ENCODE data around the gene ZBTB33.

ZBTB33 gene

DNA sequence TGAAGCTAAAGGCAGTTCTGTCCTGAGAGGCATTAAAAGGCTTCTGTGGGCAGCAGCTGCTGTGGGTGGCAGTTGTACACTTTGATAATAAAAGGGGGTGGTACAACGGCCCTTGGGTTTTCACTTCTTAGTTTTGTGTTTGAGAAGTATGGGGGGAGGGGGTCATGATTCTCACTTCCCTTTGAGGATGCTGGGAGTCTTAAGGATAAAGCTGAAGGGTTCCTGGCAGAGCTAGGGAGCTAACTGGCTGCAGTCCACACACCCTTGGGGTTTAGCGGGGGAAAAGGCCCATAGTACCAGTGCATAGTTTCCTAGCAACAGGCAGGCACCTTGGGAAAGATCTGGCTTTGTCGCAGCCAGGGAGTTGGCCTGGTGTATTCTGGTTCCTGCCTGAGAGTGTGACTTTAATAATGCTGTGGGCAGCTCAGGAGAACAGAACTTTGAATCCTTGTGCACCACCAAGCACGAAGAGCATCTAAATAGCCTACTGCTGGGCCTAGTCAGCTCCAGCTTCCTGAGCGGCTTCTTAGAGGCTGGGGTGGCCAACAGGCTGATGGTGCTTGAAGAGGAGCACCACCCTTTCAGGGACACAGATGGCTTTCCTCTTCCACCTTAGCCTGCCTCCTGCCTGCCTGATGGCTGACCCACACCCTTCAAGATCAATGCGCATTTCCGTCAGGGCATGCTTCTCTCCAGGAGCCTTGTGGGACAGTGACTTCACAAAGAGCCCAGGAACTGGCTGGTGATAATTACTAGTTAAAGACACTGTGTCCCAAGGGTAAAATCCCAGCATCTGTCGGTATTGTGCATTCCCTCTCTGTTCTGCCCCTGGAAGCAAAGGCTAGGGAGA, 12.5 kb downstream of the ZBTB33 start:
- no peak for DNase-seq (ENCODE audit: low read depth)

DNA sequence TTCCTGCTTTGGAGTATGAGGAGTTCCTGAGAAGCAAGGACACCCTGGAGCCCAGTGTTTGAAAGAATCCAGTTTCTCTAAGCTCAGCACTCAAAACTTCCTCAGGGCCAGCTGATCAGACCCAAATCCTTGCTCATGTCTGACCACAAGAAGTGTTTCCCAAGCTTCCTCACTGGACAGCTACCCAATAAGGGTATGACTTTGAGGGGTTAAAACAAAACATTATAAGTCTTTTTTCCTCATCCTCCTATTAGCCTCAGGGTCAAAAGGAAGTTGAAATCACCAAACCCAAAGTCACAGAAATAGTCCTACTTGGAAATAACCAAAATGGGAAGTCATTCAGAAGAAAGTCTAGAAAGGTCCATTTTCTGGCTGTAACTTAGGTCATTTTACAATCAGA, 13.7 kb downstream of the ZBTB33 start:
- DNase-seq (ENCODE audit: low read depth): no peak

DNA sequence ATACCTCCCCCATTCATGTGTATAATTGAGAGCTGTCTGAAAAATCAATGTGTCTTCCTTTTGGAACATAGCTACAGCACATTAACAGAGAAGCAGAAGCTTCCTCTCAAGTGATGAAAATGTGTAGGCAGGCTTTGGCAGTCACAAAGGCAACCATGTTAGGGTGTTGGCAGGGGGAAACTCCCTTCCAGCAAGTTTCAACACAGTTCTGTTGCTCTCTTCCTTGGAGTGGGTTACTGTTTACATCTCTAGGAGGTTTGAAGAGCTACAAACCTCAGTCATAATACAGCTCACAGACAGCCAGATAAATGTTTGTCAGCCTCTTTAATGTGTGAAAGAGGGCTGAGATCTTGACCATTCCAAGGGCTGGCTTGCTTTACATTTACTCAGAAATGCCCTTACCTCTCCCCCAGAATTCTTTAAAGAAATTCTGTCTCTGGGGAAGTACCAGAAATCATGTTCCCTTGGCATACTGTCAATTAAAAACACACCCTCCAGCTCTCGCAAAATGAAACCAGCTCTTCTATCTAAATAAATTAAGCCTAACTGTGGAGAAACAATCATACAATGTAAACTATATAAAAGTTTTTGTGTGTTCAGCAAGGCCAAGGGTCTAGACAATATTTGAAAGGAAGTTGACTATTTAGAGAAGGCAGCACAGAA, 18.9 kb downstream of the ZBTB33 start:
- peak; percentile 31 for DNase-seq (ENCODE audit: low read depth)

DNA sequence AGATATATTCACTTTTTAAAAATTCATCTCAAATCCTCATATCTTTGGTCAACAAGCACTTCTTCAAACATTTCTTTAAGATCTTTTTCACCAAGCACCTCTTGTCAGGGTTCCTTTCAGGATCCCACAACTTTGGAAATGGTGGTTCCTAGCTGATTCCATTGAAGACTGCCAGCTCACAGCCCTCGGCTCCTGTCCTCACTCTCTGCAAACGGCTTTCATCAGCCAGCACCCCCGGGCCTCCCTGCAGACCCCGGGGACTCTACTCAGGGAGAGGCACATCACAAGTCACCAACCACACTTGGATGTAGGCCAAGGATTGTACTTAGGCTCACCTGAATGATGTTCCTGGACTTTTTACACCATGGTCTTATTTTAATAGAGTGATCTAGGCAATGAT, 20.0 kb downstream of the ZBTB33 start:
- no peak for DNase-seq (ENCODE audit: low read depth)

DNA sequence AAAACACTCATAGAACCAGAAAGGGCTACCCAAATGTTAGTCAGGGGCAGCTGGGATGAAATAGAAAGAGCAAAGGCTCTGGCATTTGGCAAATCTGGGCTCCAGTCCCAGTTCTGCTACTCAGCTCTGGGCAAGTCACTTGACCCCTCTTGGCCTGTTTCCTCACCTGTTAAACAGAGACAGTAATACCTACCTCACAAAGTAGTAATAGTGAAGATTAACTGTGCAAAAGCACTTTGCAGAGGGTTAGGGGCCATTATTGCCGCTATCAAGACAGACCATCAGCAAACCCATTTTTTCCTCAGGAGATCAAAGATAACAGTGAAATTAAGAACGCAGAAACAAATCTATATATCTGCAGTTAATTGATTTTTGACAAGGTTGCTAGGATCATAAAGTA, 20.6 kb downstream of the ZBTB33 start:
- no peak for DNase-seq (ENCODE audit: low read depth)

DNA sequence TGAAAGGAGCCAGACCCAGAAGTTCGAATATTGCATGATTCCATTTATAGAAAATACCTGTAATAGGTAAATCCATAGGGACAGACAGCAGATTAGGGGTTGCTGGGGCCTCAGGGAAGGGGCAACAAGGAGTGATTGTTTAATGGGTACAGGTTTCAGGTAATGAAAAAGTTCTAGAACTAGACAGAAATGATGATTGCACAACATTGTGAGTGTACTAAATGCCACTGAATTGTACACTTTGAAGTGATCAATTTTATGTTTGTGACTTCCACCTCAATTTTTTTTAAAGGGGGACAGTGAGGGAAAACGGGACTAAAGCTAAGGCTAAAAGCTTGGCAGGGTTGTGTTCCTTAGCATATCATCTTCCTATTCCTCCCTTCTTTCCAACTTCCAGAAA, 23.5 kb downstream of the ZBTB33 start:
- no peak for DNase-seq (ENCODE audit: low read depth)

DNA sequence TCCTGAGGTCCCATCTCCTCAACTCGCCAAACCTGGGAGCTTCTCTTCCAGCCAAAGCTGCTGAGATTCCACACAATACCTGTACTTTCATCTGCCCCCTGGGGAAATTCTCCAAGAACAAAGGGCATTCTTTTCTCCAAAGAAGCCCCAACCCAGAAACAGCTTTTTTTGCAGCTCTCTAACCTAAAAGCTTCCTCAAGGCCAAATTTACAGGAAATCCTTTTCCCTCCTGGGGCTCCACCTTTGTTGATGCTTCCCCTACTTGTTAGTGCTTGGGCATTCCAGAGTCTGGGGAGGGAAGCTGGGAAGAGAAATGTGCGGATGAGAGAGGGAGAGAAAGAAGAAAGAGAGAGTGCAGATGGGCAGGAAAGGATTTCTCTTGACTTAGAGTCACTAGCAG, 24.3 kb downstream of the ZBTB33 start:
- no peak for DNase-seq (ENCODE audit: low read depth)

DNA sequence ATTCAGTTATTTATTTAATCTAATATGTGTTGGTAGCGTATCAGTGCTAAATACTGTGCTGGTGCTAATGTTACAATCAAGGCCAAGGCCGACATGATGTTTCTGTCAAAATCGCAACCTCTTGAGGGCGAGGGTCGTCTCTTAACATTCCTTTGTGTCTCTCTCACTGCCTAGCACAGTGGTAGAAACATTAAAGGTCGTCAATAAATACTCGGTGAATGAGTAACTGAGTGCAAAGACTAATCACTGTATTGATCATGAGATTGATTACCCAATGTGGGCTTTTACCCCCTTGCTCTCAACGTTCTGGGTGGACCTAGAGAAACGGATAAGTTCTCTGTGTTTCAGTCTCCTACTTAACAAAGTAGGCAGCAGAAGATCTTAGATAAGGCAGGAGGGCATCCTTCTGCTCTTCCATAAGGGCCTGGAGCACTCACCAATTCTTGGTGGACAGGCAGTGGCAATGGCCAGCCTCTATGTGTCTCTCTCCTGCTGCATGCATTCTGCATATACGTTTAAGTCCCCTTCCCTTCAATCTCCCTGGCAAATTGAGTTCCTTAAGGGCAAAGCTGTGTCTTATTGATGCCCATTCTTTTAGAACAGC, 30.5 kb downstream of the ZBTB33 start:
- DNase-seq (ENCODE audit: low read depth): no peak

DNA sequence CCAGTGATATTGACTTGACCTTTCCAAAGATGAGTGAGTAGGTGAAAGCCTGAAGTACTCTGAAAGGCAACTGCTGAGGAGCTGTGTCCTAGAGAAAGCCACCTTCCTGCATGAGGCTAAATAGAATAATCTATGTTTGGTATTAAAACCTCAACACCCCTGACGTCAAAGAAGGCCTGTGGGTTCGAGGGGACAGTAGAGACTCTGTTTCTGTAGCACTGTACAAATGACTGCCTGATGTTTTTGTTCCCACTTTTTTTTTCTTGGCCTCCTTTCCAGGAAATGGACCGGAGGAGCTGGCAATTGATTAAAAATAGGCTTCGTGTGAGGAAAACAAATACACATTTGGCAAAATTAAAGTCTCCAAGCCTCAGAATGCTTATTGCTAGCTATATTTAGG, 31.1 kb downstream of the ZBTB33 start:
- no peak for DNase-seq (ENCODE audit: low read depth)

DNA sequence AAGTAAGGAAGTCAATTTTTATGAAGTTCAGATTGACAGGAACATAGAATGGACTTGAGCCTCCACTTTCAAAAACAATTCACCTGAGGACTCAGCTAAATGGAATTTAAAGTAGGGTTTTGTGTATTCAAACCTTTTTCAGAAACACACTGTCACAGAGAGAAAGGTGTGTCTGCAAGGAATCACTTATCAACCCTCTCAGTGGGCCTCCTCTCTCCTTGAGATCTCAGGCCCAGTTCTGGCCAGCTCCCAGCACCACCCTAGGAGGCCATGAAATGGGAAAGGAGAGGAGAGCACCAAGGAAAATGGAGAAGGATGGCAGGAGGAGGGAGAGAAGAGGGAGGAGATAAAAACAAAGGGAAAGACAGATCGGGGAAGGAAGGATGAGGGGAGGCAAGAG, 32.1 kb downstream of the ZBTB33 start:
- DNase-seq (ENCODE audit: low read depth): no peak

DNA sequence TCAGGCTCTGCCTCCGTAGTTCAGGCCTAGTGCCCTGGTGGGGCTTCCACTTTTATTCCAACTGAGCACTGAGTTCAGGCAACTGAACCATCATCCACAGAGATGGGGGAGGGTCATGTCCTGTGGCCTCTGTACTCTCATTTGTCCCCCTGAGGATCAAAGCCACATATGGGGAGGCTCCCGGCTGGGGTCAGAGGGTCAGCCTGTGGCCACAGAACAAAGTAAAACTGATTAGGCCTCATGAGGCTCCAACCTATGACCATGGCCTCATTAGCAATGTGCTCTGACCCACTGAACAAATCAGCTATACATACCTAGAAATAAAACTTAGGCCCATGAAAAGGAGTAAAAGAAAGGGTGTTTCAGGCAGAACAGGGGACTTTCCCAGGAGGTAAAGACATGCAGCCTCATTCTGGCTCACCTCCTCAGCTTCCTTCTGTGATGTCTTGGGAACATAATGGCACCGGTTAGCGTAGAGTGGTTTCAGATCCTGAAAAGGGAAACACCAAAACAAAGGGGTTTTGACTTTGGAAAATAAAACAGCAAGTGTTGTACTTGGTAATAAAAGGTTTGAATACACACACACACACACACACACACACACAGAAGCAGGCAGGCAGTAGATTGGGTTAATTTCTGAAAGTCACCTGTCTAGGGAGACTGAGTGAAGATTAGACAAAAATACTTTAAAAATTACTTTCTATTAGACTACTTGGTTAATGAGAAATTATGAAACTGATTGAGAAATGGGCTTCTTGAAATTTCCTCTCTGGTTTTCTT, 36.3 kb downstream of the ZBTB33 start:
- DNase-seq (ENCODE audit: low read depth): no peak

DNA sequence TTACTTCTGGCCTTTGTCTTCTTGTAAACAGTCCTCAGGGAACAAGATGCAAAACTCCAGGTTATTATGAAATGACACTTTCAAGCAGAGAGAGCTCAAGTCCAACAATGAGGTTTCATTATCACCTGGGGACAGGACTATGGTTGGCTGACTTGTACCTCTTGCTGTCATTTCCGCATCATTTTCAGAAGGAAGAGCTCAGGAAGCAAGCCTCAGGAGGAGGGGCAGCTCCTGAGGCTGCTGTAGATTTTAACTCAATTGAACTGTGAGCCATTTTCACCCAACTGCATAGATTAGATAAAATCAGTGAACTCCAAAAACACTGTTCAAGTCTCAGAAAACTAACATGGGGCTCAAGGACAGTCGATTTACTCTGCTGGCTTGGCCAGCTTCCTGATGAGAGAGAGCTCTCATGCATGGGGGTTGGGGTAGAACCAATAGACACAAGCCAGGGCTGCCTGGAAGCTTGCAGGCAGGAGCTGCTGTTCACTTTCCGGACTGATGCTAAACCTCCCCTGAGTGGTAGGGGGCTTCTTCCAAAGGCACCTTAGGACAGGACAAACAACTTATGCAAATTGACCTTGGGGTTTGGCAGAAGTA, 37.0 kb downstream of the ZBTB33 start:
- DNase-seq (ENCODE audit: low read depth): no peak

DNA sequence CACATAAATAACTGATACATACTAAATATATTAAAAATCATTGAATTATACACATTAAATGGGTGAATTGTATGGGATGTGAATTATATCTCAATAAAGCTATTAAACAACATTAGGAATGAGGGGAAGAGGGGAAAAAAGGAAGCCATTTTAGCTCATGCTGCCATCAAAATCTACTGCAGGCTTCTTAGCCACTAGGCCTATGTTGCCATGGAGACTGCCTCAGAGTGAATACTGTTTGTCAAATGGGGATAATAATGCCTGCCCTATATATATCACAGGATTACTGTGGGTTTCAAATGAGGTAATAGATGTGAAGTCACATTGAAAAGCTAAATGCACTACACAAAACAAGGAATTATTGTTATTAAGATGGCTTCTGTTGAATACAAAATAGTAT, 39.5 kb downstream of the ZBTB33 start:
- DNase-seq (ENCODE audit: low read depth): no peak

DNA sequence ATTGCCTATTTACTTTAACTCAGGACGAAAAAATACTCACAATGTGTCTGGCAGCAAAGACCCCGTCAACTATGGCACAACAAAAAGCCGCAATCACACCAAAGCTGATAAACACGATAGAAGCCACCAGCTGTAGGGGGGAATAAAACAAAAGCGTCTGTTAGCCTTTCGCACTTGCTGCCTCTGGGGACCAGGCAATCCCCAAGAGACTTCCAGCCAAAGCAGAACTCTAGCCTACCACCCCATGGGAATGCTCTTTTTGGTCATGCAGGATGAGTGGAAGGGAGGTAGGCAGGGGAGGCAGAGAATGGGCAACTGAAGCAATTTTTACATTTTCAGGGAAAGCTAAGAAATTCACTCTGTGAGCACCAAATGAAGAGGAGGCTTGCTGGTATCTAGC, 40.6 kb downstream of the ZBTB33 start:
- no peak for DNase-seq (ENCODE audit: low read depth)

DNA sequence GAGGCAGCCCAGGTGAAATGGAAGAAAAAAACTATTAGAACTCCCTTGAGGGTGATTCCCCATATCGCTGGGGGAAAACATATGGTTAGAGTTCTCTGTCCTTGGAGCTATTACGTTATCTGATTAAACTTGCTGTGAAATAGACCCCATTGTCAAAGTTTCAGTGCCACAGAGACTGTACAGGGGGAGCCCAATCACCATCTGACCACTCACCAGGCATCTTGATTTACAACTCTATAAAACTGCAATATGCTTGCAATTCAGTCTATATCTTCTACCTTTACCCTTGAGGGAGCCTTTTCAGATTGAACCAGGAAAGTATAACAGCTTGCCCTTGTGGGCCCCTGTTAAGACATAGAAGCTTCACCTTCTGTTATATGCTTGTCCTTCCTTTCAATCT, 42.4 kb downstream of the ZBTB33 start:
- DNase-seq (ENCODE audit: low read depth): no peak

DNA sequence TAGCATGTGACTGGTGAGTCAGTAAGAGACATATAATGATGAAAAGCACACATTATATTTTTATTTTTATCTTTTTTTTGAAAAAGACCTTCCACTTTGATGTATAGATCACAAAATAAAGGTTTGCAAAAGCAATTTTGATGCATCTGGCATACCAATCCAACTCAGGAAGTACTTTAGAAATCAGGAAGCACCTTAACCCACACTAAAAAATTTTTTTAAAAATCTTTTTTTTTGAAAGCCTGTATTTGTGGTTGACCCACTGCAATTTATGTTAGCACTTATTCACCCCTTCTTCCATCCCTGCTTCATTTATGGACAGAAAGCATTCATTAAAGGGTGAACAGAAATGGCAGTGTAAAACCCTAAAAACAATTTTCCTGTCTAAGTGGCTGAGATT, 44.0 kb downstream of the ZBTB33 start:
- DNase-seq (ENCODE audit: low read depth): no peak

DNA sequence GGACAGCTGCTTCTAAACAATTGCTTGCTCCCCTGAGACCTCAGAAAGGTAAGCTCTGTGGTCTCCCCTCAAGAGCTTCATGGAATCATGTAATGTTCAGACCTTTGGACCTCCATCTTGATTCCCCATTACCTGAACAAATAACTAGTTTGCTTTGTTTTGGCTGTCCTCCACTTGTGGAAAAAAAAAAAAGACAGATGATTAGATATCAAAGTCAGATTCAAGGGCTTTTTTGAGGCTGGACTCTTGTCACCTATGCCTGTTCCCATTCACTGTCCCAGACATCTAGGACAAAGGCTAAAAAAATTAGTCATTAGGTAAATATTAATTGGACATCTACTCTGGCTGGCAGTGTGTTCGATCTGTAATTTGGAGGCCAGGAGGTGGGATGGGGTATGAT, 47.3 kb downstream of the ZBTB33 start:
- no peak for DNase-seq (ENCODE audit: low read depth)

DNA sequence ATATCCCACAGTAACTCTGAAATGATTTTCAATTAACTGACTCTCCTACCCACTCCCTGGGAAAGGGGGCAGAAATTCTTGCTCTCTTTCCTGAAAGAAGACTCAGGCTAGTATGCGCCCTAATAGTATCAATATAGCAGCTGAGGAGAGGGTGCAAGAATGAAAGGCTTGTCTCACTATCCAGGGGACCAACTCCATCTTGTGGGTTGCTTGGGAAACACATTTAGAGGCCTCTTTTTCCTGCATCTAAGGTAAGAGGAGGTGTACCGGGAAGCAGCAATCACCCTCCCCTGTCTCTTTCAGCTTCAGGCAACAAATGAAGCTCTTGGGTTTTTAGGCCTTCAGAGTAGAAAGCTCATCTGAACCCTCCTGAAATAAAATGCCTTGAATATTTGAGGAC, 49.3 kb downstream of the ZBTB33 start:
- DNase-seq (ENCODE audit: low read depth): no peak

DNA sequence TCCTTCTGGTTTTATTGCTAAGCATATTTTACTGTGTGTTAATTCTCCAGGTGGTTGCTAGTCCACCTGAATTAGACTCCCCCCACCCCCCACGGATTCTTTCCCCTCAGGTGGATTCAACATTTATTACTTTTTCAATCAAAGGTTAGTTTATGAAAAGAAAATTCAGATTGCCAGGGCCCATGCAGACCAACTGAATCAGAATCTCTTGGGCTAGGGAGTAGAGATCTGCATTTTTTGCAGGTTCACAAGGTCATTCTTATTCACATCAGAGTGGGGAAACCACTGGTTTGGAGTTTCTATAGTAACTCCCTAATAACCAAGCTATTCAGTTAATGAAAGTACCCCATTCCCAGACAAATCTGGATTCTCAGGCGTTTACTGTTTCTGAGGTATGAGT, 50.9 kb downstream of the ZBTB33 start:
- no peak for DNase-seq (ENCODE audit: low read depth)

DNA sequence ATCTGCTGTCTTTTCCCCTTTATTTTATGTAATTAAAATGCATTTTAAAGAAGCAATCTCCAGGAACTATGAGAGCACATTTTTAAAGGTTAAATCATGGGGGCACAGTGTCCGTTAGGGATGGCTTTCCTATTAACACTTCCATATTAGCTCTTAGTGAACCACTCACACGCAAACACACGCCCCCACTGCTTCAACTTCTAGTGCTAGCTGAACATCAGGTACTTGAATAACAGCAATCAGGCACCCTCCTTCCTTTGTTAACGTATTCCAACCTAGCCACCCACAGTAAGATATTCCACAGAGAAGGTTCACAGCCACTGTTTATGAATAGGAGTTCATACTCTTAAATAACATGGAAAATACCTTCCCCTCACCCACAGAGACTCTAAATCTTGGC, 51.3 kb downstream of the ZBTB33 start:
- DNase-seq (ENCODE audit: low read depth): no peak

DNA sequence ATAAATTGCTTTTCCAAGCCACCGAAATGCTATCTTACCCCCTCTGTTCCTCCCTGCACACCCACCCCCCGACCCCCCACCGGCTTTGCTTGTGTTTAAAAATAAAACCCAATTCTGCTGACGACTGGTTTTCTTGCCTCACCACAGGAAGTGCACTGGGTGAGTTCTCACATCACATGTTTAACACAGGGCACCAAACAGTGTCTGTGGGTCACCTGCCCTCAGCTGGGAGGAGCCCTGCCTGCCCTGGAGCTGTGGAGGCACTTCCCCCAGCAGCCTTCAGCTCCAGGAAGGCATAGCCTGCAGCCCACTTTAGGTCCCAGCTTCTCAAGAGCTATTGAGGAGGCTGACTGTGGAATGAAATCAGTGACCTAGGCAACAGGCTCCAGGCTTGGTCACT, 51.8 kb downstream of the ZBTB33 start:
- DNase-seq (ENCODE audit: low read depth): no peak

DNA sequence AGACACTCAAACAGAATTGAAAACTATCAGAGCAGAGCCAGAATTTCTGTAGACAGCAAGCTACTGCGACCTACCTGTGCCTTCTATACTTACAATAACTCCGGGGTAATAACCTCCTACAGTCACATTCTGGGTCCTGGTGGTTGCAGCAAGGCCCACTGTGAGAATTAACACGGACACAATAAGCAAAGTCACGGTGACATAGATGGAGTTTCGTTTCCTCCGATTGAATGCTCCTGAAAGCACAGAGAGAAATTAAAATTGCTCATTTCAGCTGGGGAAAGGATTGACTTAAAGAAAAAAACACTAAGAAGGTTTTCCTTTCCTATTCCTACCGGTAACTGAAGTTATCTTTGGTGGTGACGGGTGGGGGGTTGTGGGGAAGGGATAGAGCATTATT, 53.6 kb downstream of the ZBTB33 start:
- no peak for DNase-seq (ENCODE audit: low read depth)
